Muscle layer of duodenum (tissue), 2 donors: ENCODE results near the gene F7.

ENCODE experiments used
- H3K27ac ChIP-seq: one replicate; pipeline ENCODE4 v1.7.0; 2013; ENCODE audit warnings: mild to moderate bottlenecking, low read length
- H3K27me3 ChIP-seq: one replicate; pipeline ENCODE4 v1.7.0; 2013; ENCODE audit warnings: low read depth, mild to moderate bottlenecking, control low read depth, low read length
- H3K36me3 ChIP-seq, 2 donors: one replicate each; pipeline ENCODE4 v1.7.0; 2013; ENCODE audit warnings: low read length in 2 of 2, control low read depth in 1 of 2, mild to moderate bottlenecking in 1 of 2; ENCODE audit not compliant: insufficient read depth in 2 of 2, control insufficient read depth in 1 of 2
- H3K4me1 ChIP-seq, 2 donors: one replicate each; pipeline ENCODE4 v1.7.0; 2013; ENCODE audit warnings: low read length in 2 of 2, mild to moderate bottlenecking in 2 of 2, control low read depth in 1 of 2, moderate library complexity in 1 of 2; ENCODE audit not compliant: insufficient read depth in 2 of 2, control insufficient read depth in 1 of 2
- H3K4me3 ChIP-seq, 2 donors: one replicate each; pipeline ENCODE4 v1.7.0; 2013; ENCODE audit warnings: low read length in 2 of 2, low read depth in 1 of 2, mild to moderate bottlenecking in 1 of 2
- H3K9me3 ChIP-seq, 2 donors: one replicate each; pipeline ENCODE4 v1.7.0; 2013; ENCODE audit warnings: low read length in 2 of 2, control low read depth in 1 of 2, mild to moderate bottlenecking in 1 of 2; ENCODE audit not compliant: control insufficient read depth in 1 of 2
- donor health status: healthy.

F7 gene

GRCh38 chr13:113138792-113139551 is 33.4 kb downstream of the F7 start:
- no peak overlapping the region for H3K27ac ChIP-seq

GRCh38 chr13:113139577-113139976 is 34.0 kb downstream of the F7 start:
- no peaks in the 10 kb centered on the region for H3K9me3 ChIP-seq
- H3K27ac ChIP-seq, result no peak overlapping the region
- H3K4me1 ChIP-seq, result no peaks in the 10 kb centered on the region
- H3K4me3 ChIP-seq, result no peak overlapping the region
- H3K36me3 ChIP-seq, result no peaks in the 10 kb centered on the region
- H3K27me3 ChIP-seq, result no peaks in the 10 kb centered on the region

More at GRCh38 chr13:113138792-113139551, 33.4 kb downstream of the F7 start:
- Histone ChIP-seq H3K4me3 (no peak overlapping the region), H3K9me3 (no peaks in the 10 kb centered on the region), H3K36me3 (no peaks in the 10 kb centered on the region), H3K27me3 (no peaks in the 10 kb centered on the region), H3K4me1 (no peaks in the 10 kb centered on the region)

GRCh38 chr13:113140677-113141600 is 35.3 kb downstream of the F7 start:
- Histone ChIP-seq H3K9me3 (no peaks in the 10 kb centered on the region), H3K4me1 (no peaks in the 10 kb centered on the region), H3K27ac (no peak overlapping the region), H3K36me3 (no peaks in the 10 kb centered on the region), H3K27me3 (no peaks in the 10 kb centered on the region), H3K4me3 (no peak overlapping the region)

- no peaks in the 10 kb centered on the region for H3K9me3 ChIP-seq
- no peak overlapping the region for H3K27ac ChIP-seq
- H3K4me1 ChIP-seq, result no peaks in the 10 kb centered on the region
- H3K27me3 ChIP-seq, result no peaks in the 10 kb centered on the region
- no peaks in the 10 kb centered on the region for H3K36me3 ChIP-seq
- no peak overlapping the region for H3K4me3 ChIP-seq
These were observed 36.0 kb downstream of the F7 start for GRCh38 chr13:113141601-113141970.

GRCh38 chr13:113142876-113143275 is 37.3 kb downstream of the F7 start:
- Histone ChIP-seq H3K4me3 (no peak overlapping the region), H3K4me1 (no peaks in the 10 kb centered on the region), H3K27ac (no peak overlapping the region), H3K36me3 (no peaks in the 10 kb centered on the region), H3K9me3 (no peaks in the 10 kb centered on the region), H3K27me3 (no peaks in the 10 kb centered on the region)

- Histone ChIP-seq H3K9me3 (no peaks in the 10 kb centered on the region), H3K27ac (no peak overlapping the region), H3K4me1 (no peaks in the 10 kb centered on the region), H3K27me3 (no peaks in the 10 kb centered on the region), H3K36me3 (no peaks in the 10 kb centered on the region), H3K4me3 (no peak overlapping the region)
These were observed 38.1 kb downstream of the F7 start for GRCh38 chr13:113143466-113144254.

GRCh38 chr13:113144255-113144629 is 38.7 kb downstream of the F7 start:
- Histone ChIP-seq H3K27ac (no peak overlapping the region), H3K36me3 (no peaks in the 10 kb centered on the region), H3K27me3 (no peaks in the 10 kb centered on the region), H3K4me3 (no peak overlapping the region), H3K4me1 (no peaks in the 10 kb centered on the region), H3K9me3 (no peaks in the 10 kb centered on the region)

- Histone ChIP-seq H3K4me1 (no peaks in the 10 kb centered on the region), H3K4me3 (no peak overlapping the region), H3K9me3 (no peaks in the 10 kb centered on the region), H3K27ac (no peak overlapping the region), H3K27me3 (no peaks in the 10 kb centered on the region), H3K36me3 (no peaks in the 10 kb centered on the region)
These were observed 39.9 kb downstream of the F7 start for GRCh38 chr13:113145496-113145895.

- H3K27me3 ChIP-seq, result no peaks in the 10 kb centered on the region
- no peaks in the 10 kb centered on the region for H3K4me1 ChIP-seq
- H3K9me3 ChIP-seq, result no peaks in the 10 kb centered on the region
- no peak overlapping the region for H3K27ac ChIP-seq
- no peak overlapping the region for H3K4me3 ChIP-seq
- H3K36me3 ChIP-seq, result no peaks in the 10 kb centered on the region
These were observed 40.5 kb downstream of the F7 start for GRCh38 chr13:113145911-113146598.

GRCh38 chr13:113146750-113147149 is 41.2 kb downstream of the F7 start:
- Histone ChIP-seq H3K27ac (no peak overlapping the region), H3K27me3 (no peaks in the 10 kb centered on the region), H3K4me1 (no peaks in the 10 kb centered on the region), H3K4me3 (no peak overlapping the region), H3K9me3 (no peaks in the 10 kb centered on the region), H3K36me3 (no peaks in the 10 kb centered on the region)

- Histone ChIP-seq H3K4me1 (no peaks in the 10 kb centered on the region), H3K9me3 (no peaks in the 10 kb centered on the region), H3K27me3 (no peaks in the 10 kb centered on the region), H3K27ac (no peak overlapping the region), H3K4me3 (no peak overlapping the region), H3K36me3 (no peaks in the 10 kb centered on the region)
These were observed 41.6 kb downstream of the F7 start for GRCh38 chr13:113147206-113147605.
